Activated CD4-positive, CD25-positive, alpha-beta regulatory T cell (primary cell): ENCODE results near the gene AOC3.
"Not testable (repeated sequence)": the region's sequence is repeated elsewhere in the genome, so short reads cannot be mapped to it uniquely, and the experiment has no call there.

Experiments
- DNase-seq, 4 experiments: peaks; one replicate each; lab custom pipeline; 2025; lab: John Stamatoyannopoulos, UW

Gene AOC3

GRCh38 chr17:42844271-42844670 lies 6.7 kb upstream of the AOC3 start, which contains the start of gene AOC2:
TSS of gene AOC2 (plus strand) at chr17:42844580. CDS start at chr17:42844627, 47 bp downstream.
- DNase-seq: no peak

GRCh38 chr17:42844761-42845555 lies 6.0 kb upstream of the AOC3 start:
- DNase-seq: no peak

- no peak for DNase-seq
These were observed 5.5 kb upstream of the AOC3 start for GRCh38 chr17:42845556-42845917.

- no peak for DNase-seq
These were observed 4.9 kb upstream of the AOC3 start for GRCh38 chr17:42845918-42846593.

GRCh38 chr17:42846594-42847280 lies 4.3 kb upstream of the AOC3 start:
- no peak for DNase-seq

GRCh38 chr17:42848093-42848492 lies 2.9 kb upstream of the AOC3 start:
- DNase-seq: no peak

- no peak for DNase-seq
These were observed 2.0 kb upstream of the AOC3 start for GRCh38 chr17:42849031-42849430.

GRCh38 chr17:42849451-42850181 lies 1.4 kb upstream of the AOC3 start:
- DNase-seq: no peak

GRCh38 chr17:42851371-42852240 lies 607 bp downstream of the AOC3 start:
- DNase-seq: not testable (repeated sequence)

- no peak for DNase-seq
These were observed 1.4 kb downstream of the AOC3 start for GRCh38 chr17:42852351-42852750.

- no peak for DNase-seq
These were observed 2.0 kb downstream of the AOC3 start for GRCh38 chr17:42853004-42853403.

GRCh38 chr17:42853597-42853967 lies 2.6 kb downstream of the AOC3 start:
- no peak for DNase-seq

GRCh38 chr17:42853968-42854790 lies 3.2 kb downstream of the AOC3 start:
- no peak for DNase-seq

- DNase-seq: no peak
These were observed 4.1 kb downstream of the AOC3 start for GRCh38 chr17:42855048-42855596.

GRCh38 chr17:42856093-42856492 lies 5.1 kb downstream of the AOC3 start:
- DNase-seq: not testable (repeated sequence)

GRCh38 chr17:42856516-42856915 lies 5.5 kb downstream of the AOC3 start:
- not testable (repeated sequence) for DNase-seq

- DNase-seq: no peak
These were observed 6.4 kb downstream of the AOC3 start for GRCh38 chr17:42857389-42857788.

- DNase-seq: no peak
These were observed 14.7 kb downstream of the AOC3 start for GRCh38 chr17:42865638-42866094.

GRCh38 chr17:42866216-42866615 lies 15.2 kb downstream of the AOC3 start:
- DNase-seq: no peak
